GM21381 (cell line): Measurements from ENCODE around the gene RAD1.
"Not testable (repeated sequence)": the region's sequence is repeated elsewhere in the genome, so short reads cannot be mapped to it uniquely, and the experiment has no call there.

Source experiments
- ATAC-seq: cut with Tn5 transposase; IDR thresholded peaks from one replicate; pipeline ENCODE4 v1.9.1; 2021; ENCODE audit warnings: mild to moderate bottlenecking, moderate library complexity; ENCODE audit not compliant: unreplicated experiment

Gene RAD1

DNA sequence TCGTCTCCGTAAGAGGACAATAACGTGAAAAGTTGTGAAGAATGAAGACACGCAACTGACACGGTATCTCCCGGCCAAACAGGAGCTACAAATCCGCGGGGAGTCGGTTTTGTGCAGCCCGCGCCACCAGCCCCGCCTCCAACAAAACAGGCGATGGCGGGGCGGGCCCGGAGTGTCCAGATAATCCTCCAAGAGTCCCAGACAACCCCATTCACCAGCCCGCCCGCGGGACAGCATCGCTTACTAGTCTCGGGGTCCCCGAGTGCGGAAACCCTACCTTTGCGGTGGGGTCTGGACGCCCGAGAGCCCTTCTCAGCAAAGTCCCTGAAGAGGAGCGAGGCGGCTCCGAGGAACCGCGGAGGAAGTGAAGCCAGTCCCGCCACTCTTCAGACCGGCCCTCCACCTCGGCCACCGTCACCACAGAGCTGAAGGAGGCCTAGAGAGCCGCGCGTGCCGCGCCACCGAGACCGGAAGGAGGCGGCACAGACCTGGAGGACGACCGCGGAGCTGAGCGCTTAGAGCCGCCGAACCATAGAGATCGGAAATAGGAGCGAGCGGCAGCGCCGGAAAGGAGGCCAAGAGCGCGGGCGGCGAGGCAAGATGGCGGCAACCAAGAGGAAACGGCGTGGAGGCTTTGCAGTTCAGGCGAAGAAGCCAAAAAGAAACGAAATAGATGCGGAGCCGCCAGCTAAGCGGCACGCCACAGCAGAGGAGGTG lies at the start of gene RAD1, which contains the start of gene BRIX1:
RAD1 (minus strand) TSS at position 366 of the 717 bp plus-strand sequence. CDS start 612 bp downstream, outside the sequence.
BRIX1 (plus strand) TSS at position 573 of the 717 bp plus-strand sequence; CDS start at position 601, 28 bp downstream.
- peak; percentile 98 for ATAC-seq

DNA sequence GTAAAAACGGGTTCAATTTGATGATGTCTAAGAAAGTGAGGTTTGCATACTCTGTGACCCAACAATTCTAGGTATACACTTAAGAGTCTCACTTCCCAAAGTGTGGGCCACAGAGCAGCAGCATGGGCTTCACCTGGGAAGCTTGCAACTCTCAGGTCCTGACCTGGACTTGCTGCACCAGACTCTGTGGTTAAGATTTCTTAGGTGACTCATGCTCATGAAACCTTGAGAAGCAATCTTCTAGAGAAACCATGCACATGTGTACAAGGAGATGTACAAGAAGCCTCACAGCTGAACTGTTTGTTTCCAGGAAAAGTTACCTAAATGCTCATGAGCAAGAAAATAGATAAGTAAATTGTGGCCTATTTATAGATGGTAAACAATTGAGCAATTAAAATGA lies 44.0 kb upstream of the RAD1 start:
- peak; percentile 93 for ATAC-seq

DNA sequence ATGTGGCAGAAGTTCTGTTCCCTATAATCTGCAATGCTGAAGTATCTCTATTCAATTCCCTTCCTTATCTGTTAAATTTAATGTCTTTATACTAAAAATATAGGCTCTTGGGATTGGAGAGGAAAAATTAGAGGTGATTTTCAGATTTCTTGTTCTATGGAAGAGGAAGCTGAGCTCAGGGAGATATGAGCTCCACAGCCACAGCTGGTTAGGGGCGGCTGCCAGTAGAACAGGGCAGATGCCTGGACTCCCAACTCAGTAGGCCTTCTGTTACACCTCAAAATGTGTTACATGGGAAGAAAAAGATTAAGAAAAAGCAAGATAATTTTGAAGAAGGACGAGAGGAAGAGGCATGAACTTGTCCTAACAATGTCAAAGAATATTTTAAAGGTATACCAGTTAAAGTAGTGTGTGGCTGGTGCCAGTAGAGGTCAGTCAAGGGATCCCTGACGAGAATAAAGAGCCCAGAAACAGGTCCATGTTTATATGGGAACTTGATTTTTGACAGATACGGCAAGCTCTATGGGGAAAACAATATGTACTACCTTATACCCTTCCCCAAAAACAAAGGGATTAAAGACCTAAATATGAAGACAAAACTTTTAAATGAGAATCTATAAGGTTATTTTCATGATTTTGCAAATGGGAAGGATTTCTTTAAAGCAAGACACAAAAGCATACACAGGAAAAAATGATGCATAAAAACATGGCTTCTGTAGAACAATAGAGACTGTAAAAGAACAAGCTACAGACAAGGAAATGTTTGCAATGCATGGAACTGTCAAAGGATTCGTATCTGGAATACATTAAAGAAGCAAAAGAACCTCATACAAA lies 42.8 kb upstream of the RAD1 start:
- no peak for ATAC-seq

DNA sequence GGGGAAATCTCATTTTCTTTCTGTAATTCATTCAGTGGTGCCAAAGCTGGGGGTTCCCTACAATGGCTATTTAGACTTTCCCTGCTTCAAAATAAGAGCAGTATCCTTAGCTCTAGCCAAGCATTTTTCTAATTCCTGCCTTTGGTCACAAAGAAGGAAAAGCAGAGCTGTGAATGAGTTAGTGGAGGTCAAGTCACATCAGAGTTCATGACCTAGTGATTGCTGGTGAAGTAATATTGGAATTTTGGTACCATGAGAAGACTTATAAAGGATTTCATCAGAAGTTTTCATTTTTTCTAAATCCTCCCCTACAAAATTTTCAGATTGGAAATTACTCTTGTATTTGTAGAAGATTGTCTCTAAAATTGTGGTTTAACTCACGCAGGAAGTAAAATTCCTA lies 42.0 kb upstream of the RAD1 start:
- no peak for ATAC-seq

DNA sequence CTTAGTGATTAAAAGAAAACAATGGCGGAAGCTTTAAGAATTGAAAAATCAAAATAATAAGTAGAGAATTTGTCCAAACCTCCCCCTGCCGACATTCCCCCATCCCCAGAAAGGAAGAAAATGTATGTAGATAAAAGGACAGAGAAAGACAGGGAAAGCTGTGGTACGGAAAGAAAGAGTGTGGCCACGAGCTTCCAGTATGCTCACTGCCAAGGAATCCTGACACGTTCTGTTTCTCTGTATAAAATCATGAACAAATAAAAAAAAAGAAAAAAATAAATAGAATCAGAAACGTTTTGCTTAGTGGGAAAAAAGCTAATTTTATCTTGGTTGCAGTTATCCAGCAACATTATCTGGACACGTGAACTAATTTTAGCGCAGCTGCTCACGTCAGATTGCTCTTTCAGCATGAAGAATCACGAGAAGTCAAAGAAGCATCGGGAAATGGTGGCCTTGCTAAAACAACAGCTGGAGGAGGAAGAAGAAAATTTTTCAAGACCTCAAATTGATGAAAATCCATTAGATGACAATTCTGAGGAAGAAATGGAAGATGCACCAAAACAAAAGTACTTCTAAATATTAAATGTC lies 29.2 kb upstream of the RAD1 start:
- no peak for ATAC-seq

DNA sequence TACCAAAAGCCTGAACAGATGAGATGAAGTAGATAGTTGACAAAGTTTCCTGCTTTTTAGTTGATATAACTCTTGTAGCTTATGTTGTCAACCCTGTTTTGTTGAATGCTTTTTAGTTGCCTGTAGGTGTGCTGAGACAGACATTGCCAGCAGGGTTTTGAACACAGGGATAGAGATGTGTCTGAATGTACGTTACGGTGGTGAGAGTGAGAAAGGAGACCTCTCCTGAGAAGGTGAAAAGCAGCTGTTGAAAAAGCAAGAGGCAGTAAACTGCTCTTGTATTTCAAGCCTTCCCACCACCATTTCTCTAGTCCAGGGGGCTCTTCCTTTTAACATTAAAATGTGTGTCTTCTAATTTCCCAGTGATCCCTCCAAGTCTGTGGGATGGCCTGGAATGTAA lies 28.7 kb upstream of the RAD1 start:
- ATAC-seq: no peak

- ATAC-seq: no peak
Measured at GRCh38 chr5:34941936-34942335, 26.6 kb upstream of the RAD1 start.

- no peak for ATAC-seq
Measured at GRCh38 chr5:34932947-34933346, 17.6 kb upstream of the RAD1 start.

DNA sequence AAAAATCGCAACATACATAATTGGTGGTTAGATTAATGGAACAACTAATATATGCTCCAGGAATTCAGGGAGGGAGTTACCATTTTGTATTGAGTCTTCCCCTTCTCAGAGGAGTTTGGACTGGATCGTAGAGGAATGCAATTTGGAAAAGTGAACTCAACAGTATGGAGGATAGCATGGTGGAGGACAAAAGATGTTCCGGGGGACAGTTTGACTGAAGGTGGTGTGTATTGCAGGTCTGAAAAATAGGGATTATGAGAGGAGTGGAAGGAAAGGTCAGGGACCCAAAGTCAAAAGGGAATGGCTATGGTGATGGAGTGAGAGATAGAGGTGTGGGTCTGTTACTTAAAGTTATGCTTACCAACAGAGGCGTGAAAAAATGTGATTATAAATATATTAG lies 15.6 kb upstream of the RAD1 start:
- ATAC-seq: no peak

DNA sequence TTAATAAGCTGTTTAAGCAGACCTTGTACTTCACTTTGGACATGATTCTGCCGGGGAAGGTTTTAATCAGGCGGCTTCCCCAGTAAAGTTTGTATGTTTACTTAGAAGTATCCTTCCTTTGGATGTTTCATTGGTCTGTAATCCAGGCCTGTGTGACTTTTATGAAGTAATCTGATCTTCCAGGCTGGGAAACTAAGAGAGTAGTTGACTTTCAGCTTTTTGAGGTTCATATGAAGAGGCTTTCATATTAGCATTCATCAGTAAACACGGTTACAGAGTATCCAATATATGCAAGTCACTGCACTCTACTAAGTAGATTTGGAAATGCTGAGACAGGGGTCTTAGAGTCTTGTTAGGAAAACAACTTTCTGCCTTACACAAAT lies 15.1 kb upstream of the RAD1 start:
- no peak for ATAC-seq

DNA sequence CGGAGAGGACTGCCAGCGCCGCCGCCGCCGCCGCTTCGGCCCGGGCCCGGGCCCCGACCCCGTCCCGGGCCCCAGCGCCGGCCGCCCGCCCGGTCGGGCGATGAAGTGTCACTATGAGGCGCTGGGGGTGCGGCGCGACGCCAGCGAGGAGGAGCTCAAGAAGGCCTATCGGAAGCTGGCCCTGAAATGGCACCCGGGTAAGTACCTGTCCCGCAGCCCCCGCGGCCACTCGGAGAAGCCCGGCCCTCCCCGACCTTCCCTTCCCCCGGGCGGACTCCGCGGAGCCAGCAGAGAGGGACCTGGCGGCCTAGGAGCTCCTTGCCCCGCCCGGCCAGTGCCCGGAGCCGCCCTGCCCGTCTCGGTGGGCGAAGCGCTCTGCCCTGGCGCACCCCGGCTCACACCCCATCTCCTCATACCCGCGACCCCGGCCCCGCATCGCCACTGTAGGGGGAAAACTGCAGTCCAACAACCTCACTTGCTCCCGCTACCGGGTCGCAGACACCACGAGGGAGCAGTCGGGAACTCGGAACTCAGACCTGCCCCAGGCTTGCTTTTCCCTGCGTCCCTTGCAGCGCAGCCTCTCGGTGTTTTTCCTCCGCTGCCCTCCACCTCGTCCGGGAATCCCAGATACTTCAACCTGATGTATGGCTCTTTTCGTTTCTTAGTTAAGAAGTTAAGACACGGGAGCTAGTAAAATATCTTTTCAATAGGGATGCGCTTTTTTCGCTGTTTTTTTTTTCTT lies 14.6 kb upstream of the RAD1 start:
- peak; percentile 65 for ATAC-seq

DNA sequence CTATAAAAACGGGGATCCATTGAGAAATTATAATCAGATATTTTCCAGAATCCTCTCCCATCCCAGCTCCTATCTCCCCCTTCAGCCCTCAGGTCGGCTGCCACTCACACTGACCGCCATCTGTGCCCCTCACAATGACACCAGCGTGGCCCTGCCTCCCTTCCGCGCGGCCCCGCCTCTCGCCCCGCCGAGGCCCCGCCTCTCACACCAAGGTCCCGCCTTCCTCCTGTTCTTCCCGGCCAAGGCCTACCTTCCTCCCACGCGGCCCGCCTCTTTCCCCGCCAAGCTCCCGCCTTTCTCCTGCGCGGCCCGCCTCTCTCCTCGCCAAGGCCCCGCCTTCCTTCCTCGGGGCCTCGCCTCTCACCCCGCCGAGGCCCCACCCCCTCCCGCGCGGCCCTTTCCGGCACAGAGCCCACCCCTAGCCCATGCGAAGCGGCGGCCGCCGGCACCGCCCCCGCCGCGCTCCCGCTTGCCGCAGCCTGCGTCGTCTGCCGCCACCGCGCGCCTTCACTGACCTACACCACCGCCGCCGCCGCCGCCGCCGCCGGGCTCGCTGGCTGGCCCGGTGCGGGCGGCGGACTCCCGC lies 13.9 kb upstream of the RAD1 start, which contains the start of gene DNAJC21:
DNAJC21 (plus strand) TSS at position 426 of the 586 bp plus-strand sequence. CDS start 261 bp downstream, outside the sequence.
- peak; percentile 76 for ATAC-seq

- ATAC-seq: no peak
Measured at GRCh38 chr5:34928267-34928666, 13.0 kb upstream of the RAD1 start.

DNA sequence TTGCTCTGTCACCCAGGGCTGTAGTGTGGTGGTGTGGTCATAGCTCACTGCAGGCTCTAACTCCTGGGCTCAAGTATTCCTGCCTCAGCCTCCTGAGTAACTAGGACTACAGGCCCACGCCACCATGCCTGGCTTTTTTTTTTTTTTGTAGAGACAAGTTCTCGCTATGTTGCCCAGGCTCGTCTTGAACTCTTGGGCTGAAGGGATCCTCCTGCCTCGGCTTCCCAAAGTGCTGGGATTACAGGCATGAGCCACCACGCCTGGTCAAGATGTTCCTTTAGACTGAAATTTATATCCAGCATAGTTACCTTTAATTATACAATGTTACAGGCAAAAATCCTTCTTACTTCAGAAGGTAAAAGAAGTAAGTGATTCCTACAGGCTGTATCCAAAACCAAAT lies 12.5 kb upstream of the RAD1 start:
- no peak for ATAC-seq

- ATAC-seq: no peak
Measured at GRCh38 chr5:34926318-34926888, 11.1 kb upstream of the RAD1 start.

DNA sequence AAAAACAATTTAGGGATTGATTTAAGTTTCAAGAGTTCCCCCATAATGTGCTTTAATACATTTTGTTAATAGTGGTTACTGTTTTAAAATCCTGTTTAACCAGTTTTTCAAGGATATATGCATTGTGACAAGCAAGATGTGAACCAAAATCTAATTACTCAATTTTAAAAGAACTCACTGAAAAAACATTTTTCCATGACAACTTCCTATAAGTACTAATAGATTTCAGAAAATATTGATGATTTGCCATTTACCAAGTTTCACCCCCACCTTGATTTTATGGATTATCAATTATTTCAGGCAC lies 9.1 kb upstream of the RAD1 start:
- no peak for ATAC-seq

- no peak for ATAC-seq
Measured at GRCh38 chr5:34923694-34924461, 8.6 kb upstream of the RAD1 start.

GRCh38 chr5:34923256-34923655 lies 8.0 kb upstream of the RAD1 start:
- ATAC-seq: not testable (repeated sequence)

DNA sequence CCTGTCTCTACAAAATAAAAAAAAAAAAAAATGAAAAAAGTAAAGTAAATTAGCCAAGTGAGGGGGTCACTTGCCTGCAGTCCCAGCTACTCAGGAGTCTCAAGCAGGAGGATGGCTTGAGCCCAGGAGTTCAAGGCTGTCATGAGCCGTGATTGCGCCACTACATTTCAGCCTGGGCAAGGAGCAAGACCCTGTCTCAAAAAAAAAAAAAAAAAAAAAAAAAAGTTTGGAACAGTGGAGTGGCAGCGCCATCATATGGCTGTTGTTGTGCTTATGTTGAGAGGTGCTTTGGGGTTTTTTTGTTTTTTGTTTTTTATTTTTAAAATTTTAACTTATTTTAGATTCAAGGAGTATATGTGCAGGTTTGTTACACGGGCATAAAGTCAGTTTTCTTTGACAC lies 3.8 kb upstream of the RAD1 start:
- no peak for ATAC-seq

DNA sequence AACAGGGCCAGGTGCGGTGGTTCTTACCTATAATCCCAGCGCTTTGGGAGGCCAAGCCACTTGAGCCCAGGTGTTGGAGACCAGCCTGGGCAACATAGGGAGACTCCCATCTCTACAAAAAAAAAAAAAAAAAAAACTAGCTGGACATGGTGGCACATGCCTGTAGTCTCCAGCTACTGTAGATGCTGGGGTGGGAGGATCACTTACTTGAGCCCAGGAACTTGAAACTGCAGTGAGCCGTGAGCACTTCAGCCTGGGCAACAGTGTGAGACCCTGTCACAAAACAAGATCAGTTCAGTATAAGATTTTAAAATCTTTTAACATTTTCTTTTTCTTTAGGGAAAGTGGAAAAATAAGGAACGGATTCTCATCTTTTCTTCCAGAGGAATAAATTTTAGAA lies 2.7 kb upstream of the RAD1 start:
- no peak for ATAC-seq
